NOMO-1 treated with DMSO at 0.1 percent for 48 hours (cell line): ENCODE data around the gene COL5A2.
A peak's percentile ranks its signal among the peaks of the same experiment; 100 is the strongest.

Source experiments
- DNase-seq: peaks from one replicate; lab custom pipeline; 2025; ENCODE audit not compliant: unreplicated experiment; lab: John Stamatoyannopoulos, UW

COL5A2 gene

GRCh38 chr2:189150033-189150432 lies 29.5 kb downstream of the COL5A2 start:
- no peak for DNase-seq

GRCh38 chr2:189147989-189148388 lies 31.6 kb downstream of the COL5A2 start:
- no peak for DNase-seq

GRCh38 chr2:189147361-189147760 lies 32.2 kb downstream of the COL5A2 start:
- DNase-seq: no peak

DNA sequence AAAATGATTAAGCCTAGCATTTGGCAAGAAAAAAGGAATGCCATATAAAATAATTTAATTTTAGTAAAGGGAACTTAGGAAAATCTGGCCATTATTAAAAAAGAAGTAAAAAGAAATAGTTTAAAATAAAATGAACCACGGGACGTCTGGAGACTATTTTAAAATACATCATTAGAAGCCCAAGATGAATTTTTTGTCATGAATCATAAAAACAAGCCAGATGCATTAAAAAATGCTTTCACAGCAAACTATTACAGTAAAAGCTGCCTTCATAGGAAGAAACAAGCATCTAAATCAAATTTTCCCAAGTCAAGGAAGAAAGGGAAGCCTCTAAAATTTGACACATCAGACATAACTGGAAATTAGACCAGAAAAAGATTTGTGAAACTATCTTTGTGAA lies 33.0 kb downstream of the COL5A2 start:
- no peak for DNase-seq

GRCh38 chr2:189144700-189145211 lies 34.8 kb downstream of the COL5A2 start:
- DNase-seq: no peak

- no peak for DNase-seq
Observed at GRCh38 chr2:189143925-189144324, 35.6 kb downstream of the COL5A2 start.

DNA sequence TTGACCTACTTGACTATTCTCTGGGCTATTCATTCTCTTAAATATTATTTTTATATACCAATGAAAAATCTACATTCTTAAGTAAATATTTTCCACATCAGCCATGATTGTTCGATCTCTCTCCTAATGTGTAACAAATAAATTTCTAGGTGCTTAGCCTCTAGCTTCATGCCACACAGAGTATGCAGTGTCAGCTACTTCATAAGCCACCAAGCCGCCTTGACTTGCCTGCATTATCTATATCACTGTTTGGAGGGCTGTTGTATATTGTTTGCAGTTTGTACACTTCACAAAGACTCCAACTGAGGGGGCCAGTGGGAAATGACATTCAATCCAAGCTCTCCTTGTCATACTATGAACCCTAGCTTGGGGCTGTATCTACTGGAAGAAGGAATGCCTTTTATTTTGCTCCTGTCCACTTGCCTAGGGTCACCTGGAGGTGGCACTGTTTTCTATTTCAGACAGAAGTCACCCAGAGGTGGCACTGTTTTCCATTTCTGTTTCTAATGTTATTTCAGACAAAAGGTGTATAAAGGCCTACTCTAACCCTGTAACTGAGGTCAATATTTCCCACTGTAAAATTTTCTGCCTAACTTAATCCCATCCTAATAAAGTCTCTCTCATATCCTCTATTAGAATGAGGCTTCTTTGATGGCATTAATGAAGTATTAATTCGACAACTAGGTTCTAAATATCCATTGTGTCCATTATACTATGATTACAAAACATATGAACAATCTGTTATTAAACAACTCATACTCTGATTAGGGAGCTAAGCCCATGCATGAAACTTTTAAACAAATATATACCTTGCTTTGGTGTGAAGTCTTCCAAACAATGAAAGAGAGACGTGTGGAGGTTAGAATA lies 36.4 kb downstream of the COL5A2 start:
- peak; percentile 16 for DNase-seq

DNA sequence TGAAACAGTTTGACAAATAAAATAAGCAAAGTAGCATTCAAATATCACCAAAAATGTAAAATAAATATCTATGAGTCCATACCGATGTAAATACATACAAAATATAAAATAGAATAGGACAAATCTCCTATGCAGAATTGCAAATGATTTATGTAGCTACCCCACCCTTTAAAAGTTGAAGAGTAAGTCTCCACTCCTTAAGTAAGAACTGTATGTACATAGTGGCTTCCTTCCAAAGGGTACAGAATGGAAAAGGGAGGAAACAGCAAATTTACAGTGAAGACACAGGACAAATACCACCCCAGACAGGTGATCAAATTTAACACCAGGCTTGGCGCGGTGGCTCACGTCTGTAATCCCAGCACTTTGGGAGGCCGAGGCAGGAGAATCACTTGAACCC lies 40.8 kb downstream of the COL5A2 start:
- no peak for DNase-seq

- no peak for DNase-seq
Observed at GRCh38 chr2:189137519-189137918, 42.0 kb downstream of the COL5A2 start.

- DNase-seq: no peak
Observed at GRCh38 chr2:189134485-189134884, 45.1 kb downstream of the COL5A2 start.

DNA sequence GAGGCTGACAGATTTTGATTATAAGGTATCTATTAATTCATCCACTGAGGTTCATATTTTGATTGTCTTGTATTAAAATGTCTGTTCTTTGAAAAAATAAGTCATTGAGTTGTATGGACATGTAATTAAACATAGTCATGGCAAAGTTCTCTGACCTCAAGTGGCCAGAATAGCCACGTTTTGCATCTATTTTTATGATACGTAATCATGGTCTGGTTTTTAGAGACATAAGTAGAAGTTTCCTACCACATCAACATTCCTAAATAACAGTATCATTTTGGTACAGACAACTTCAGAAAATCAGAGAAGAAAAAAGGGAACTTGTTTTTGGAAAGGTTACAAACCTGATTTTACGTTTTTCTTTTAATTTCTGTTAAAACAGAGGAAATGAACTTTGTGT lies 47.6 kb downstream of the COL5A2 start:
- DNase-seq: no peak

DNA sequence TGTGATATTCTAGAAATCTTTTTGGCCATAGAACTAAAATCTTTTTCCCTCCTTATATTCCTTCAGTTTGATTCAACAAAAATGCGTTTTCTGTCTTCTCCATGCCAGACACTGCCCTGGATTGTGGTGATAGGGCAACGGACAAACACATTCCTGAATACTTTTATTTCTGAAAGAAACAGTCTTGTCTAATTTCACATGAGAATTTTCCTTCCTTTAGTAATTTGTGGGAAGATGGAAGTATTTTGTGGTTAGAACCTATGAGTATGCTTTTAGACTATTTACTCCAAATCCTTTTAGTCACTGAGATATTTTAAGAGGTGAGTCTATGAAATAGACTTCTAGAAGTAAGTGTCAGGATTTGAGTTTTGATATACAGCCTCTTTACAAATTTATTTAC lies 49.6 kb downstream of the COL5A2 start:
- DNase-seq: no peak

- no peak for DNase-seq
Observed at GRCh38 chr2:189128970-189129369, 50.6 kb downstream of the COL5A2 start.

- no peak for DNase-seq
Observed at GRCh38 chr2:189127756-189128155, 51.8 kb downstream of the COL5A2 start.

DNA sequence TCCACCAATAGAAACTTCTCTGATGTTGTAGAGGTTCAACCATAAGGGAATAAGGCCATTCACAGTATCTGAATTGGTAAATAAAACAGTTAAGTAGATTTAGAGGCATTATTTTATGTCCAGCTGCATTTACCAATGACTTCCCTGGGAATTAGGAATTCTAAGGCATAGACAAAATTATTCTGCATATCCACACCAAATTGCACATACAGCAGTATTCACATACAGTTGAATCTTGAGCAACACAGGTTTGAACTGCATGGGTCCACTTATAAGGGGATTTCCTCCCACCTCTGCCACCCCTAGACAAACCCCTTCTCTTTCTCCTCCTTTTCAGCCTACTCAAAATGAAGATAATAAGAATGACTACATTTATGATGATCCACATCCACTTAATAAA lies 54.4 kb downstream of the COL5A2 start:
- DNase-seq: no peak

- DNase-seq: no peak
Observed at GRCh38 chr2:189124175-189124574, 55.4 kb downstream of the COL5A2 start.

- DNase-seq: no peak
Observed at GRCh38 chr2:189118386-189118785, 61.2 kb downstream of the COL5A2 start.

DNA sequence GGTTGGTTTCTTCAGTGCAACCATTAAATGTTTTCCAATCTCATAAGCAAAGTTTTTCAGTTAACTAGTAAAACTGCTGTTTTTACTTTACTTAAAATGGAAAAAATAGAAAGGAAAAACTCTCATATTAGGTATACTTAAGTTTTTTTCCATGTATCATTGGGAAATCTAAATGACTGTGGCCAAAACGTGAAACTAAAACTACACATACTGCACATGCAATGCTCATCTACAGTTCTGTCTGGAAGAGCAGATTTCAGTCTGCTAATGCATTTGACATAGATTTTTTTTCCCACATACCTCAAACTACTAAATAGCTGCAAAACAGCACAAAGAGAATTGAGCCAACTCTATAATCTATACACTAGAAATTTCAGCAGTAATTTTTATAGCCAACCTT lies 62.6 kb downstream of the COL5A2 start:
- DNase-seq: no peak

GRCh38 chr2:189116087-189116486 lies 63.5 kb downstream of the COL5A2 start:
- DNase-seq: no peak

DNA sequence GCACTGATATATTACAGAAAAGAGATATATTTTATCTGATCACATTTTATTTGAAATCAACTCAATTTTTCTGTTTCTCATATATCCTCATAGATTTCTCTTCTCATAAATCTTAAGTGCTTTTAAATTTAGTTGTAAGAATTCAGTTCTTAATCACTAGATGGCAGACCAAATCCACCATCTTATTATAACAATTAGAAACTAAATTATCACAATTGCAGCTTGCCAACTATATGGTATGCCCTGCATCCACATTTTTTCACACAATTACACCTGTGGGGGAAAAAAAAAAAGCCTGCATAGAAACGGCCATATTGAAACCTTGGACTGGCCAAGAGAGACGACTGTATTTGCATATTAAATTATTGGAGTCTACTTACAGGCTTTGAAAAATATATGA lies 64.4 kb downstream of the COL5A2 start:
- DNase-seq: no peak

DNA sequence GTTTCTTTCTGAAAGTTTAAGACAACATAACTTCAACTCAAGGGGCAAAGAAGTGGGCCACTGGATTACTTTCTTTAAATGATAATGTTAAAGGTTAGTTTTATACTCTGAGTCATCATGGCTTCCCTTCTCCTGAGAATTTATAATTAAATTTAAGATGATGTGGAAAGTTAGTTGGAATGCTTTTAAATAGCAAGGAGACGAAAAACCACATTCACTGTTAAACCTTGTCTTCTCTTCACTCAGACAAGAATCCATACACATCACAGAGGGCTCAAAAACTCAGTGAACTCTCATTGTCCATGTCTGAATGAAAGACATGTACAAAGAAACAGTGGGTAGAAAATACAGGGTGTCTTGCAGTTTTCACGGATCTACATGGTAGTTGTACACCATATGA lies 65.6 kb downstream of the COL5A2 start:
- DNase-seq: no peak

DNA sequence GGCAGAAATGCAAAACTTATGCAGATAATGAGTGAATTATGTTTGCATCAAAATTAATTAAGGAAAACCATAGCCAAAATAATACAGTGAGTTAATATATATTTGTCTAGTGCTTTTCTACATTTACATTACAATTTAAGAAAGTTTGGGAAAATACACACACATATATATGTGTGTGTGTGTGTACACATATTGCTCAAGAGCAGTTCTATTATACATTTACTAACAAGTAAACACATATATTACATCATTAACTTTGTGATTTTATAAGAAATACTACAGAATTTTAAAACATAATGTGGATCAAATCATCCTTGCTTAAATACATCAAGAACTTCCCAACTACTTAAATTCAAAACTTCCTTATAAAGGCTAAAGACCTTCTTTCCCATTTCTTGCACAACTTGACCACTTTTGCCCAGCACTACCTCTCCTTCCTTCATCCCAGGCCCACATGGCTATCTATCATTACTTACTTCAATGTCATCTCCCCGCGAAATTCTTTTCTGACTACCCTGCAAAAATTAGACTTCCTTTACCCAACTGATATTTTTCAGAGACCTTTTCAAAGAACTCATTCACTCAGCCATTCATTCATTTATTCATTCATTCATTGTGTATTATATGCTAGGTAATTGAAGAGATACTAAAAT lies 68.4 kb downstream of the COL5A2 start:
- no peak for DNase-seq
